H1 (cell line): ENCODE data around the gene BRI3BP. TPM values are rescaled to one million over a fixed set of nuclear protein-coding genes. Genes with fewer than 3 reads are reported as not detected.

Source experiments
- HDAC6 ChIP-seq: IDR thresholded peaks from one replicate; pipeline ENCODE4 v1.7.1; 2012; ENCODE audit warnings: low read depth, mild to moderate bottlenecking, inconsistent platforms, low read length, moderate library complexity
- POLR2AphosphoS5 ChIP-seq: IDR thresholded peaks from 2 replicates; pipeline ENCODE4 v1.6.1; 2011; ENCODE audit warnings: low read depth, low read length
- SRF ChIP-seq: IDR thresholded peaks from 2 replicates; pipeline ENCODE4 v1.6.1; 2011; ENCODE audit warnings: mild to moderate bottlenecking, low read depth, low read length, moderate library complexity
- polyA plus RNA-seq, 7 experiments: library from polyadenylated mRNA; depleted of rRNA in 3 of 7; stranded (reverse) in 5 of 7; unstranded in 2 of 7; fragments of >200 nt in 5 of 7; fragments of 200-250 nt in 2 of 7; gene quantifications; 1 replicate in 5 of 7; 2 replicates in 1 of 7; 4 replicates in 1 of 7; pipeline versions ENCODE4 v1.2.1 to v1.2.3, GENCODE V29; 2011 to 2013; ENCODE audit warnings: missing spikeins in 2 of 7, mixed read lengths in 2 of 7
- total RNA-seq: library from RNA; stranded (reverse); fragmentation: NEBNext Ultra II Directional; extraction: Animal tissue kit (Norgen Biotek cat#: 25700); gene quantifications from 2 replicates; pipeline ENCODE4 v1.2.1, GENCODE V29; 2021

The BRI3BP gene
- total and polyA plus RNA-seq, 2 of the 8 experiments (the other 6 are each of a cell fraction or from before 2014, with no cell fraction given) = 5.4 to 14.2 TPM

GRCh38 chr12:124954771-124955170 is 38.7 kb upstream of the BRI3BP start (continued):
- TF ChIP-seq POLR2AphosphoS5 = no peak
- TF ChIP-seq HDAC6 = no peak
- no peak for TF ChIP-seq SRF
- TF ChIP-seq, all 59 proteins: peak for 0
